Esophagus squamous epithelium (tissue), 4 donors: ENCODE data around the gene LRRC43.

Source experiments
- POLR2A ChIP-seq, 4 donors: fragments of 450-650 bp; IDR thresholded peaks; one replicate each; pipeline ENCODE4 v1.6.1; 2017; ENCODE audit warnings: antibody characterized with exemption in 4 of 4, mild to moderate bottlenecking in 4 of 4, moderate library complexity in 3 of 4
- TF ChIP-seq, protein P1 (sequence below), 6 experiments: fragments of 450-650 bp in 4 of 6; fragments of 200-600 bp in 2 of 6; sonication (generic) in 2 of 6; IDR thresholded peaks; one replicate each; pipeline ENCODE4 v1.5.1; 2016 to 2019; ENCODE audit warnings: antibody characterized with exemption in 6 of 6, mild to moderate bottlenecking in 4 of 6, moderate library complexity in 4 of 6

DNA sequence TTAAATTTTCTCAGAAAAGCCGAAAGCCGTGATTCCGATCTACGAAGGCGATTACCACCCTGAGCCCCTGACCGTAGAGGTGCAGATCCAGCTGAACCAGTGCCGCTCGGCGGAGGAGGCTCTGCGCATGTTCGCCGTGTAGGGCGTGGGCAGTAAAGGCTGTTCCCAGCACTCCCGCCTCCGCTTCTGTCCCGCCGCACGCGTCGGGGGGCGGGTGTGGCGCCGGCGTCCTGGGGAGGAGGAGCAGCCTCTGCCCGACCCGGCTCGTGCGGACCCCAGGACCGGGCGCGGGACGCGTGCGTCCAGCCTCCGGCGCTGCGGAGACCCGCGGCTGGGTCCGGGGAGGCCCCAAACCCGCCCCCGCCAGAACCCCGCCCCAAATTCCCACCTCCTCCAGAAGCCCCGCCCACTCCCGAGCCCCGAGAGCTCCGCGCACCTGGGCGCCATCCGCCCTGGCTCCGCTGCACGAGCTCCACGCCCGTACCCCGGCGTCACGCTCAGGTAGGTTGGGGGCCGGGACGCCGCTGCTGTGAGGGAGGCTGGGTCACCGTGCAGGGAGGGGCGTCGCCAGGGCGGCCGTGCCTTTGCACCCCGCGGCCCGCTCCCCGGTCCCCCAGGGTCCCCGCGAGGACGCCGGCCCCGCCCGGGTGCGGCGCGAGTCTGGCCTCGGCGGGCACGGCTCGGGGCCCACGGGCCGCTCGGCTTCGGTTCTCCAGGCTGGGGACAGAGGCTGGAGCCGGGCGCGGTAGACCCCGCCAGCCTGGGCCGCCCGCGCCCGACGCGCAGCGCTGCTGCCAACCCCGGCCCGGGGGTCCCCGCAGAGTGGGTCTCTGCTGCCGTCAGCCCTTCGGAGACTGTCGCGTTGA lies 20.6 kb downstream of the LRRC43 start, which contains the start of gene B3GNT4:
- TF ChIP-seq, protein P1, sequence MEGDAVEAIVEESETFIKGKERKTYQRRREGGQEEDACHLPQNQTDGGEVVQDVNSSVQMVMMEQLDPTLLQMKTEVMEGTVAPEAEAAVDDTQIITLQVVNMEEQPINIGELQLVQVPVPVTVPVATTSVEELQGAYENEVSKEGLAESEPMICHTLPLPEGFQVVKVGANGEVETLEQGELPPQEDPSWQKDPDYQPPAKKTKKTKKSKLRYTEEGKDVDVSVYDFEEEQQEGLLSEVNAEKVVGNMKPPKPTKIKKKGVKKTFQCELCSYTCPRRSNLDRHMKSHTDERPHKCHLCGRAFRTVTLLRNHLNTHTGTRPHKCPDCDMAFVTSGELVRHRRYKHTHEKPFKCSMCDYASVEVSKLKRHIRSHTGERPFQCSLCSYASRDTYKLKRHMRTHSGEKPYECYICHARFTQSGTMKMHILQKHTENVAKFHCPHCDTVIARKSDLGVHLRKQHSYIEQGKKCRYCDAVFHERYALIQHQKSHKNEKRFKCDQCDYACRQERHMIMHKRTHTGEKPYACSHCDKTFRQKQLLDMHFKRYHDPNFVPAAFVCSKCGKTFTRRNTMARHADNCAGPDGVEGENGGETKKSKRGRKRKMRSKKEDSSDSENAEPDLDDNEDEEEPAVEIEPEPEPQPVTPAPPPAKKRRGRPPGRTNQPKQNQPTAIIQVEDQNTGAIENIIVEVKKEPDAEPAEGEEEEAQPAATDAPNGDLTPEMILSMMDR (IDR thresholded peaks at IDR 0.05) = no peak
- TF ChIP-seq POLR2A (IDR thresholded peaks at IDR 0.05) = no peak
